K562 (cell line): ENCODE measurements around the gene BNC2. TPM values are rescaled to one million over a fixed set of nuclear protein-coding genes. Genes with fewer than 3 reads are reported as not detected.

Source experiments
- ATAC-seq: fragments of 200-7000 bp; cut with Tn5 transposase; 3 replicates; pipeline ENCODE4 v1.9.1; 2020; ENCODE audit warnings: moderate library complexity
- BruUV-seq: library from RNA; stranded (reverse); fragments of 400-500 nt; replicated peaks from 2 replicates; lab custom pipeline; 2021; lab: Mats Ljungman, UMichigan
- CTCF ChIA-PET: fragments of 300-600 bp; formaldehyde crosslinking; extraction: SDS; loops from one replicate; lab custom pipeline; 2021; ENCODE audit warnings: low intra/inter-chr PET ratio; lab: Yijun Ruan, JAX
- POLR2A ChIA-PET: fragments of 300-600, 350-650 bp; sonication (Branson Sonifier 250); formaldehyde crosslinking; extraction: SDS; loops from one replicate; lab custom pipeline; 2021; ENCODE audit warnings: antibody characterized with exemption, inconsistent platforms; lab: Yijun Ruan, JAX
- DNase-seq, 4 experiments: peaks; one replicate each; pipeline versions ENCODE4 v3.0.0 to v3.0.0-alpha.2; 2011 to 2018; ENCODE audit warnings: low spot score in 3 of 4, mixed read lengths in 3 of 4; ENCODE audit errors: extremely low read depth in 1 of 4
- FAIRE-seq: peaks from 2 replicates; lab custom pipeline; 2011; peaks lifted over from hg19 to GRCh38; lab: Jason Lieb, UNC
- H2AFZ ChIP-seq: 2 replicates; pipeline ENCODE4 v1.6.0; 2011; ENCODE audit warnings: low read depth, low read length, control low read depth, inconsistent platforms
- H3K27ac ChIP-seq: fragments of 200-600 bp; 3 replicates; pipeline ENCODE4 v1.8.0; 2011; ENCODE audit warnings: low read depth, mild to moderate bottlenecking, control low read depth, inconsistent platforms, low read length, moderate library complexity, mixed read lengths; ENCODE audit errors: extremely low read depth
- H3K27me3 ChIP-seq, 2 experiments: fragments of 300-600 bp in 1 of 2; 2 replicates in 1 of 2; 3 replicates in 1 of 2; pipeline versions ENCODE4 v1.6.0 to v1.8.0; 2011; ENCODE audit warnings: inconsistent platforms in 2 of 2, low read length in 2 of 2, mild to moderate bottlenecking in 1 of 2, mixed read lengths in 1 of 2, moderate library complexity in 1 of 2; ENCODE audit not compliant: control insufficient read depth in 2 of 2, insufficient read depth in 2 of 2
- H3K36me3 ChIP-seq: fragments of 300-600 bp; 3 replicates; pipeline ENCODE4 v1.8.0; 2011; ENCODE audit warnings: mild to moderate bottlenecking, low read length, inconsistent platforms; ENCODE audit not compliant: control insufficient read depth, insufficient read depth
- H3K4me1 ChIP-seq, 2 experiments: fragments of 200-600 bp in 1 of 2; replicated peaks in 1 of 2; 2 replicates in 1 of 2; 3 replicates in 1 of 2; pipeline versions ENCODE4 v1.5.1 to v1.8.0; 2011; ENCODE audit warnings: inconsistent platforms in 2 of 2, low read length in 2 of 2, mild to moderate bottlenecking in 1 of 2, mixed read lengths in 1 of 2, moderate library complexity in 1 of 2; ENCODE audit not compliant: control insufficient read depth in 2 of 2, insufficient read depth in 2 of 2
- H3K4me2 ChIP-seq: 2 replicates; pipeline ENCODE4 v1.6.1; 2011; ENCODE audit warnings: low read length, control low read depth, inconsistent platforms, mixed read lengths; ENCODE audit not compliant: insufficient read depth
- H3K4me3 ChIP-seq: fragments of 200-600 bp; sonication (generic), shearing (Covaris generic); 2 replicates; pipeline ENCODE4 v1.5.1; 2016; ENCODE audit warnings: control low read depth, inconsistent platforms
- H3K79me2 ChIP-seq: fragments of 200-600 bp; 3 replicates; pipeline ENCODE4 v1.8.0; 2011; ENCODE audit warnings: low read length, inconsistent platforms; ENCODE audit not compliant: control insufficient read depth, insufficient read depth
- H3K9ac ChIP-seq, 2 experiments: 2 replicates each; pipeline versions ENCODE4 v1.6.0 to v1.6.1; 2011; ENCODE audit warnings: low read depth in 2 of 2, low read length in 2 of 2, control low read depth in 1 of 2, inconsistent platforms in 1 of 2, mild to moderate bottlenecking in 1 of 2, mixed read lengths in 1 of 2; ENCODE audit not compliant: insufficient read depth in 1 of 2
- H3K9me1 ChIP-seq: one replicate; pipeline ENCODE4 v1.6.0; 2011; ENCODE audit warnings: inconsistent platforms, mild to moderate bottlenecking, low read length, moderate library complexity; ENCODE audit not compliant: control insufficient read depth, insufficient read depth
- H3K9me3 ChIP-seq: replicated peaks from 2 replicates; pipeline ENCODE4 v1.5.1; 2011; ENCODE audit warnings: low read depth, low read length, inconsistent platforms; ENCODE audit not compliant: control insufficient read depth, insufficient read depth
- H4K20me1 ChIP-seq: replicated peaks from 2 replicates; pipeline ENCODE4 v1.6.1; 2011; ENCODE audit warnings: low read length, inconsistent platforms, mixed read lengths; ENCODE audit not compliant: control insufficient read depth, insufficient read depth
- ELK1 ChIP-seq: sonication (generic); formaldehyde crosslinking; IDR thresholded peaks from 2 replicates; pipeline ENCODE4 v1.8.1; 2022; ENCODE audit warnings: missing genetic modification reagents
- EP300 ChIP-seq: IDR thresholded peaks from 2 replicates; pipeline ENCODE4 v1.6.1; 2012; ENCODE audit warnings: low read length, improper control_type of control experiment
- FOXP1 ChIP-seq: sonication (generic); formaldehyde crosslinking; IDR thresholded peaks from 2 replicates; pipeline ENCODE4 v1.8.0; 2022; ENCODE audit warnings: mild to moderate bottlenecking, missing genetic modification reagents
- GTF2B ChIP-seq: IDR thresholded peaks from 2 replicates; pipeline ENCODE4 v1.6.1; 2011; ENCODE audit not compliant: insufficient read length; ENCODE audit errors: extremely low read depth
- KAT2B ChIP-seq: IDR thresholded peaks from one replicate; pipeline ENCODE4 v1.6.1; 2012; ENCODE audit warnings: low read depth, mild to moderate bottlenecking, control low read depth, inconsistent platforms, low read length, moderate library complexity
- MED1 ChIP-seq: sonication (generic); formaldehyde crosslinking; IDR thresholded peaks from 2 replicates; pipeline ENCODE4 v1.8.1; 2023; ENCODE audit warnings: missing genetic modification reagents, borderline replicate concordance
- NR2C2 ChIP-seq, 2 experiments: fragments of 200-800 bp in 1 of 2; sonication (Bioruptor generic) in 1 of 2; sonication (generic) in 1 of 2; formaldehyde crosslinking in 1 of 2; IDR thresholded peaks; 2 replicates each; pipeline versions ENCODE4 v1.6.1 to v1.8.0; 2016 to 2022; ENCODE audit warnings: mild to moderate bottlenecking in 1 of 2, missing compliant biosample characterization in 1 of 2, missing genetic modification characterization in 1 of 2, missing genetic modification reagents in 1 of 2
- RFX1 ChIP-seq: fragments of 450-650 bp; IDR thresholded peaks from 2 replicates; pipeline ENCODE4 v1.6.1; 2016; ENCODE audit warnings: mild to moderate bottlenecking, moderate library complexity
- SMARCE1 ChIP-seq: fragments of 450-650 bp; IDR thresholded peaks from 2 replicates; pipeline ENCODE4 v1.7.1; 2016; ENCODE audit warnings: mild to moderate bottlenecking
- XRCC5 ChIP-seq: fragments of 200-400 bp; formaldehyde crosslinking; IDR thresholded peaks from 2 replicates; pipeline ENCODE4 v1.6.1; 2017; ENCODE audit warnings: low read depth, mild to moderate bottlenecking, low read length
- ZBTB12 ChIP-seq: fragments of 250-450 bp; sonication (Bioruptor Pico); IDR thresholded peaks from 2 replicates; pipeline ENCODE4 v1.4.0; 2020
- ZBTB17 ChIP-seq: fragments of 450-650 bp; formaldehyde crosslinking; IDR thresholded peaks from 2 replicates; pipeline ENCODE4 v1.4.0; 2020; ENCODE audit warnings: mild to moderate bottlenecking
- ZBTB49 ChIP-seq: sonication (generic); formaldehyde crosslinking; IDR thresholded peaks from 2 replicates; pipeline ENCODE4 v1.8.0; 2022; ENCODE audit warnings: missing genetic modification reagents, mild to moderate bottlenecking, borderline replicate concordance
- ZKSCAN8 ChIP-seq: fragments of 200-800 bp; sonication (Bioruptor generic); IDR thresholded peaks from 2 replicates; pipeline ENCODE4 v1.6.1; 2016; ENCODE audit warnings: missing genetic modification characterization, missing compliant biosample characterization
- ZNF586 ChIP-seq: fragments of 450-650 bp; formaldehyde crosslinking; conservative IDR thresholded peaks from 2 replicates; pipeline ENCODE4 v1.4.0; 2020; ENCODE audit warnings: mild to moderate bottlenecking, moderate library complexity
- WGBS: fragments of 100-300 bp; shearing (Covaris generic); methylation state at CpG from one replicate; pipeline ENCODE4 v1.1.6; 2016; ENCODE audit warnings: low coverage, mixed read lengths; ENCODE audit not compliant: insufficient coverage; ENCODE audit errors: missing lambda C conversion rate; 5-methylcytosine and 5-hydroxymethylcytosine counted together
- in situ Hi-C: fragments of 300-500 bp; cut with MboI; formaldehyde crosslinking; loops from 4 replicates; pipeline ENCODE4 v1.15.0; 2018; ENCODE audit warnings: inconsistent platforms, mixed read lengths
- intact Hi-C: fragments of 100-400 bp; cut with micrococcal nuclease; formaldehyde crosslinking; loops from 2 replicates; pipeline ENCODE4 v1.14.2; 2022
- polyA plus RNA-seq, 8 experiments: library from polyadenylated mRNA; depleted of rRNA in 4 of 8; stranded (reverse) in 5 of 8; unstranded in 3 of 8; fragments of >200 nt; fragmentation: Nextera tagmentation in 2 of 8; fragmentation: Illumina TruSeq in 1 of 8; extraction: Ambion mirVana in 2 of 8; extraction: Trizol in 1 of 8; gene quantifications; 2 replicates each; pipeline versions ENCODE4 v1.2.1 to v1.2.3, GENCODE V29; 2011 to 2014; ENCODE audit warnings: inconsistent platforms in 1 of 8, missing spikeins in 1 of 8
- total RNA-seq, 7 experiments: library from RNA; depleted of rRNA in 6 of 7; stranded (reverse); fragments of >200 nt in 6 of 7; fragmentation: Illumina TruSeq in 2 of 7; extraction: Trizol in 2 of 7; gene quantifications; 2 replicates each; pipeline versions ENCODE4 v1.2.1 to v1.2.3, GENCODE V29; 2011 to 2021; ENCODE audit warnings: low replicate concordance in 1 of 7

The BNC2 gene
- total and polyA plus RNA-seq, 9 of the 15 experiments (the other 6 are each of a cell fraction or from before 2014, with no cell fraction given), result not detected

GRCh38 chr9:16422114-16422513 is 448.4 kb downstream of the BNC2 start (continued):
- no peak for TF ChIP-seq ZBTB12 (CRISPR knock-in tag)

GRCh38 chr9:16421532-16421931 is 448.9 kb downstream of the BNC2 start:
- BruUV-seq, result no TSS peak
- no peak for FAIRE-seq
- TF ChIP-seq SMARCE1 (no peak), KAT2B (no peak), XRCC5 (no peak), ELK1 (CRISPR knock-in tag) (no peak), RFX1 (no peak), NR2C2 (CRISPR knock-in tag; IDR thresholded peaks at IDR 0.05) (no peak), NR2C2 (tag; IDR thresholded peaks at IDR 0.05) (no peak), ZNF586 (CRISPR knock-in tag) (no peak), ZKSCAN8 (CRISPR knock-in tag) (no peak), EP300 (no peak), FOXP1 (CRISPR knock-in tag) (no peak), GTF2B (no peak), MED1 (no peak), ZBTB49 (no peak), ZBTB17 (CRISPR knock-in tag) (no peak)

More at GRCh38 chr9:16421532-16421931, 448.9 kb downstream of the BNC2 start:
- POLR2A ChIA-PET, result no interaction called here
- in situ Hi-C loops, result no loop called here
- no peaks in the 10 kb centered on the region for H3K36me3 ChIP-seq
- H3K9me1 ChIP-seq, result no peaks in the 10 kb centered on the region
- H3K79me2 ChIP-seq, result no peaks in the 10 kb centered on the region
- DNase-seq (no peak), ATAC-seq (no peak)
- no peak overlapping the region for H3K4me3 ChIP-seq
- no peak overlapping the region for H3K27ac ChIP-seq
- no peaks in the 10 kb centered on the region for H4K20me1 ChIP-seq
- H3K4me2 ChIP-seq, result no peak overlapping the region
- intact Hi-C loops, result no loop called here
- CTCF ChIA-PET, result no interaction called here
- no peaks in the 10 kb centered on the region for H3K27me3 ChIP-seq
- WGBS, result 0% methylated on average over 6 of the region's 7 CpGs
- no peak overlapping the region for H3K9ac ChIP-seq
- H3K4me1 ChIP-seq, result no peaks in the 10 kb centered on the region
- no peaks in the 10 kb centered on the region for H3K9me3 ChIP-seq
- no peak overlapping the region for H2AFZ ChIP-seq
